Progenitor cell of endocrine pancreas (in vitro differentiated cells): Measurements from ENCODE around the gene FUT4. TPM values are rescaled to one million over a fixed set of nuclear protein-coding genes. Genes with fewer than 3 reads are reported as not detected.
A peak's percentile ranks its signal among the peaks of the same experiment; 100 is the strongest.
"Not testable (repeated sequence)": the region's sequence is repeated elsewhere in the genome, so short reads cannot be mapped to it uniquely, and the experiment has no call there.

Experiments used
- DNase-seq: peaks from one replicate; pipeline ENCODE4 v3.0.0; 2021; ENCODE audit warnings: low spot score; ENCODE audit not compliant: unreplicated experiment
- H3K27ac Mint-ChIP-seq: 2 replicates; pipeline ENCODE4 v1.8.0; 2021; ENCODE audit warnings: mild to moderate bottlenecking, moderate library complexity, mixed read lengths
- H3K27me3 Mint-ChIP-seq: 2 replicates; pipeline ENCODE4 v1.8.0; 2021; ENCODE audit warnings: mixed read lengths
- H3K36me3 Mint-ChIP-seq: 2 replicates; pipeline ENCODE4 v1.8.0; 2022; ENCODE audit warnings: mixed read lengths; ENCODE audit not compliant: insufficient read depth
- H3K4me1 Mint-ChIP-seq: 2 replicates; pipeline ENCODE4 v1.8.0; 2021; ENCODE audit warnings: low read depth, mixed read lengths
- H3K4me3 Mint-ChIP-seq: 2 replicates; pipeline ENCODE4 v1.8.0; 2021; ENCODE audit warnings: low read depth, mild to moderate bottlenecking, moderate library complexity, mixed read lengths
- H3K9me3 Mint-ChIP-seq: 2 replicates; pipeline ENCODE4 v1.8.0; 2021; ENCODE audit warnings: low read depth, mixed read lengths
- total RNA-seq: library from RNA; stranded (reverse); gene quantifications from 2 replicates; pipeline ENCODE4 v1.2.1, GENCODE V29; 2021
- TF ChIP-seq, protein P1 (sequence below): fragments of 200-600 bp; sonication (generic); IDR thresholded peaks from one replicate; pipeline ENCODE4 v1.5.0; 2021; ENCODE audit warnings: antibody characterized with exemption, mild to moderate bottlenecking; ENCODE audit not compliant: unreplicated experiment

FUT4 gene
- total RNA-seq, 1 donor from 2014 or later: 6.6 TPM

DNA sequence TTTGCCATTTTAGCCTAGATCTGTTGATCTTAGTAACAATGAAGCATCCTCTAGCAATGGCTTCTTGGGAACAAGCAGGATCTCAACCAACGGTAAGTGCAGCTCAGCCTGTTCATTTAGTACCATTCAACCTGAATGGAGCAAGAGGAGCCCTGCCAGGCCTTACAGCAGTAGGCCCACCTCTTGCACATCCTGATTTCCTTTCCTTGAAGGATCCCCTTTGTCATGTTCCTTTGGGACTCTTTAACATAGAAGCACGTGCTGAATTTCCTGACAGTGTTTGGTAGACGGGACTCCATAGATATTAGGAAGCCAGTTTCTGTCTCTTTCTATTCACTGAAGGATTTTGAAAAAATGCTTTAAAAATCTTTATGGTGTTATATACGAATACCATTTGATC lies 25.0 kb downstream of the FUT4 start:
- H3K27ac Mint-ChIP-seq: no peak overlapping the region
- no peaks in the 10 kb centered on the region for H3K36me3 Mint-ChIP-seq
- no peak overlapping the region for H3K4me3 Mint-ChIP-seq
- no peaks in the 10 kb centered on the region for H3K27me3 Mint-ChIP-seq
- H3K4me1 Mint-ChIP-seq: no peaks in the 10 kb centered on the region
- DNase-seq: no peak
- peaks cover 5% of the 10 kb centered on the region for H3K9me3 Mint-ChIP-seq
- TF ChIP-seq, protein P1, sequence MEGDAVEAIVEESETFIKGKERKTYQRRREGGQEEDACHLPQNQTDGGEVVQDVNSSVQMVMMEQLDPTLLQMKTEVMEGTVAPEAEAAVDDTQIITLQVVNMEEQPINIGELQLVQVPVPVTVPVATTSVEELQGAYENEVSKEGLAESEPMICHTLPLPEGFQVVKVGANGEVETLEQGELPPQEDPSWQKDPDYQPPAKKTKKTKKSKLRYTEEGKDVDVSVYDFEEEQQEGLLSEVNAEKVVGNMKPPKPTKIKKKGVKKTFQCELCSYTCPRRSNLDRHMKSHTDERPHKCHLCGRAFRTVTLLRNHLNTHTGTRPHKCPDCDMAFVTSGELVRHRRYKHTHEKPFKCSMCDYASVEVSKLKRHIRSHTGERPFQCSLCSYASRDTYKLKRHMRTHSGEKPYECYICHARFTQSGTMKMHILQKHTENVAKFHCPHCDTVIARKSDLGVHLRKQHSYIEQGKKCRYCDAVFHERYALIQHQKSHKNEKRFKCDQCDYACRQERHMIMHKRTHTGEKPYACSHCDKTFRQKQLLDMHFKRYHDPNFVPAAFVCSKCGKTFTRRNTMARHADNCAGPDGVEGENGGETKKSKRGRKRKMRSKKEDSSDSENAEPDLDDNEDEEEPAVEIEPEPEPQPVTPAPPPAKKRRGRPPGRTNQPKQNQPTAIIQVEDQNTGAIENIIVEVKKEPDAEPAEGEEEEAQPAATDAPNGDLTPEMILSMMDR: no peak

DNA sequence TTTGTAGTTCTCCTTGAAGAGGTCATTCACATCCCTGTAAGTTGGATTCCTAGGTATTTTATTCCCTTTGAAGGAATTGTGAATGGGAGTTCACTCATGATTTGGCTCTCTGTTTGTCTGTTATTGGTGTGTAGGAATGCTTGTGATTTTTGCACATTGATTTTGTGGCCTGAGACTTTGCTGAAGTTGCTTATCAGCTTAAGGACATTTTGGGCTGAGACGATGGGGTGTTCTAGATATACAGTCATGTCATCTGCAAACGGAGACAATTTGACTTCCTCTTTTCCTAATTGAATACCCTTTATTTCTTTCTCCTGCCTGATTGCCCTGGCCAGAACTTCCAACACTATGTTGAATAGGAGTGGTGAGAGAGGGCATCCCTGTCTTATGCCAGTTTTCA lies 29.3 kb downstream of the FUT4 start:
- DNase-seq, H3K4me3 Mint-ChIP-seq, H3K36me3 Mint-ChIP-seq, H3K9me3 Mint-ChIP-seq, H3K4me1 Mint-ChIP-seq, H3K27me3 Mint-ChIP-seq: not testable (repeated sequence)
- H3K27ac Mint-ChIP-seq: peak overlapping the region; percentile 4

DNA sequence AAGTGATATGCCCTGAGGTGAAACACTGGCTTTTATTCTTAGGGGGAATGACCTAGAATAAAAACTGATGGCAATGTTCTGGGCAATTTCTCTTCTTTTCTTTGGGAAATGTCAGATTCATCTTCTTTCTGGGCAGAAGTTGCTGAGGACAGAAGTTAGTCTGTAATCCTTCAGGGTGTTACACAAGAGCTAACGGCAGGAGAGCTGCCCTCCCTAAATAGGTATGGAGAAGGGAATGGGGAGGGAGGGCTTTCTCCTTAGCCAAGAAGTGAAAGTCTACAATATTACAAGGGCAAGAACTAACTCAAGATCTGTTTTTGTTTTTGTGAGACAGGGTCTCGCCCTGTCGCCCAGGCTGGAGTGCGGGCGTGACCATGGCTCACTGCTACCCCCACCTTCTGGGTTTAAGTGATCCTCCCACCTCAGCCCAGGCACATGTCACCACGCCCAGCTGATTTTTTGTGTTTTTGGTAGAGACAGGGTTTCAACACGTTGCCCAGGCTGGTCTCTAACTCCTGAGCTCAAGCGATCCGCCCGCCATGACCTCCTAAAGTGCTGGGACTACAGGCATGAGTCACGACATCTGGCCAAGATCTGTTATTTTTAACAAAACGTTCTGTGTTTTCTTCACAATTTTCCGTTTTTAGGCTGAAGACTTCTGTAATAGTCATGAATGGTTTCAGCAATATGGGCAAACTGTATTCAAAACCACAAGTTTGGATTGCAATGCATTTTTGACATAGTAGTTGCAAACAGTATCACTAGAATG lies 30.7 kb downstream of the FUT4 start:
- H3K9me3 Mint-ChIP-seq: peaks cover 5% of the 10 kb centered on the region
- H3K4me1 Mint-ChIP-seq: no peaks in the 10 kb centered on the region
- peaks cover 5% of the 10 kb centered on the region for H3K27me3 Mint-ChIP-seq
- no peak overlapping the region for H3K27ac Mint-ChIP-seq
- H3K4me3 Mint-ChIP-seq: no peak overlapping the region
- DNase-seq: no peak
- TF ChIP-seq, protein P1: no peak
- H3K36me3 Mint-ChIP-seq: no peaks in the 10 kb centered on the region

DNA sequence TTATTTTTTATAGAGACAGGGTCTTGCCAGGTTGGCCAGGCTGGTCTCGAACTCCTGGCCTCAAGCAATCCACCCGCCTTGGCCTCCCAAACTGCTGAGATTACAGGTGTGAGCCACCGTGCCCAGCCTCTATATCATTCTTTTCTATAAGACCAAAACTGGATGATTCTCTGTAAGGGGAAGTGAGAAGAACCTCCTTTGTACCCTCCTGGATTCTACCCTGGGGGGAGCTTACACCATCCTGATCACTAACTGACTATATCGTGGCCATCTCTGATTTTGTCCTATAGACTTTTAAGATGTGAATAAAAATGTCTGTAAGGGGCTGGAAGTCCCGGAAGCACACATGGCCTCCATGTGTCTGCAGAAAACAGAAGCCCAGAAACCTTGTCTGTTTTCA lies 32.6 kb downstream of the FUT4 start:
- peaks cover 2% of the 10 kb centered on the region for H3K4me1 Mint-ChIP-seq
- no peak overlapping the region for H3K27ac Mint-ChIP-seq
- H3K4me3 Mint-ChIP-seq: no peak overlapping the region
- peaks cover 5% of the 10 kb centered on the region for H3K27me3 Mint-ChIP-seq
- TF ChIP-seq, protein P1: no peak
- no peak for DNase-seq
- no peaks in the 10 kb centered on the region for H3K36me3 Mint-ChIP-seq
- H3K9me3 Mint-ChIP-seq: peaks cover 5% of the 10 kb centered on the region

DNA sequence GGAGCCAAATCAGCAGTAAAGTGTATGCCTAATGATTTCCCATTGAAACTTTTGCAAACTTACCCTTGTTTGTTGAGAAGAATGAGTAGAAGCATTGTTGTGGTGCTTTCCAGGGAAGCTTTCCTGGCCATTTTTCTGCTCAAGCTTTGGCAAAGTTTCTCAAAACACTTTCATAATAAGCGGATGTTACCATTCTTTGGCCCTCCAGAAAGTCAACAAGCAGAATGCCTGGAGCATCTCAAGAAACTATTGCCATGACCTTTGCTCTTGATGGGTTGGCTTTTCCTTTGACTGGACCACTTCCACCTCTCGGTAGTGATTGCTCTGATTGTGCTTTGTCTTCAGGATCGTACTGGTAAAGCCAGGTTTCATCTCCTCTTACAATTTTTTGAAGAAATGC lies 34.1 kb downstream of the FUT4 start:
- no peak for DNase-seq
- TF ChIP-seq, protein P1: no peak
- Mint-ChIP-seq H3K4me3 (no peak overlapping the region), H3K36me3 (no peaks in the 10 kb centered on the region), H3K27ac (no peak overlapping the region), H3K4me1 (peaks cover 8% of the 10 kb centered on the region), H3K9me3 (peaks cover 2% of the 10 kb centered on the region), H3K27me3 (peaks cover 9% of the 10 kb centered on the region)

DNA sequence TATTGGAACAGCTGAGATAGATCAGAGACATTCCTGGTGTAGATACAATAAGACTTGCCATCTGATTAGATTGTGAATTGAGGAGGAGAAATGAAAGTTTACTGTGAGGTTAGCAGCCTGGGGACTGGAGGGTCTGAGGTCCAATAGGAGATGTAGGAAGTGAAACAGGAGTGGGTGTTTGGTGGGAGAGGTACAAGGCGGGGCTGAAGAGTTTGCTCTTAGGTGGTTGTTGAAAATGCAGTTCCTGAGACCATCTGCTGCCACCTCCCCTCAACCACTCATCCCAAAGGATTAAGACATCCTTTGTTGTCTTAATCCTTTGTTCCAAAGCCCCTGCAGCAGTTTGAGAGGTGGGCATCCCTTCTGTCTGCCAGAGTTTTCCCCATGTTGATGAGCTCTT lies 38.2 kb downstream of the FUT4 start:
- no peak for DNase-seq
- Mint-ChIP-seq H3K9me3 (no peaks in the 10 kb centered on the region), H3K27me3 (peaks cover 7% of the 10 kb centered on the region), H3K4me1 (peaks cover 15% of the 10 kb centered on the region), H3K4me3 (no peak overlapping the region), H3K36me3 (no peaks in the 10 kb centered on the region), H3K27ac (no peak overlapping the region)
- TF ChIP-seq, protein P1: no peak
